ENCODE results near the gene PHLDB1.

DNA sequence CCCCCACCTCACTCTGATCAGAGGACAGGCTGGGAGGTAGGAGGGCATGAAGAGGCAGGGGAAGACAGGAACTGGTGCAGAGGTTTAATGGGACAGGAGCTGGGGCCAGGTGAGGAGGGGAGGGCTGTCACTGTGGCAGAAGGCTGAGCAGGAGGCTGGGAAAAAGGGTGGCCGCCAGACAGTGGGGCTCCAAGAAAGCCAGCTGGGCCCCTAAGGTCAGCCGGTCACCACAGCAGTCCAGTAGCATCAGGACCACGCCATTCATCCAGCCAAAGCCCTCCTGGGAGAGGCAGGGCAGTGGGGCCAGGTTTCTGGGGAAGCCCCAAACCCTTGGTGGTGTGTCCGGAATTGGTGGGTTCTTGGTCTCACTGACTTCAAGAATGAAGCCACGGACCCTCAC, 80.5 kb downstream of the PHLDB1 start:
- no peak for TF ChIP-seq RAD21 (IDR thresholded peaks at IDR 0.05; ENCODE audit: low read length)
- TF ChIP-seq, protein P1, sequence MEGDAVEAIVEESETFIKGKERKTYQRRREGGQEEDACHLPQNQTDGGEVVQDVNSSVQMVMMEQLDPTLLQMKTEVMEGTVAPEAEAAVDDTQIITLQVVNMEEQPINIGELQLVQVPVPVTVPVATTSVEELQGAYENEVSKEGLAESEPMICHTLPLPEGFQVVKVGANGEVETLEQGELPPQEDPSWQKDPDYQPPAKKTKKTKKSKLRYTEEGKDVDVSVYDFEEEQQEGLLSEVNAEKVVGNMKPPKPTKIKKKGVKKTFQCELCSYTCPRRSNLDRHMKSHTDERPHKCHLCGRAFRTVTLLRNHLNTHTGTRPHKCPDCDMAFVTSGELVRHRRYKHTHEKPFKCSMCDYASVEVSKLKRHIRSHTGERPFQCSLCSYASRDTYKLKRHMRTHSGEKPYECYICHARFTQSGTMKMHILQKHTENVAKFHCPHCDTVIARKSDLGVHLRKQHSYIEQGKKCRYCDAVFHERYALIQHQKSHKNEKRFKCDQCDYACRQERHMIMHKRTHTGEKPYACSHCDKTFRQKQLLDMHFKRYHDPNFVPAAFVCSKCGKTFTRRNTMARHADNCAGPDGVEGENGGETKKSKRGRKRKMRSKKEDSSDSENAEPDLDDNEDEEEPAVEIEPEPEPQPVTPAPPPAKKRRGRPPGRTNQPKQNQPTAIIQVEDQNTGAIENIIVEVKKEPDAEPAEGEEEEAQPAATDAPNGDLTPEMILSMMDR (IDR thresholded peaks at IDR 0.05), result no peak
- no peak for TF ChIP-seq TAF1 (IDR thresholded peaks at IDR 0.05; ENCODE audit: borderline replicate concordance, low read depth, low read length)
- TF ChIP-seq RCOR1 (IDR thresholded peaks at IDR 0.05; ENCODE audit: low read length), result no peak
- TF ChIP-seq GABPA (IDR thresholded peaks at IDR 0.05; ENCODE audit: low read depth), result no peak
- TF ChIP-seq RFX5 (IDR thresholded peaks at IDR 0.05; ENCODE audit: low read length), result no peak
- TF ChIP-seq POLR2AphosphoS5 (IDR thresholded peaks at IDR 0.05; ENCODE audit: low read depth, low read length), result no peak
- no peak for TF ChIP-seq EP300 (IDR thresholded peaks at IDR 0.05; ENCODE audit: borderline replicate concordance in 1 of 2, low read depth in 1 of 2, low read length in 1 of 2)
- TF ChIP-seq TCF12 (IDR thresholded peaks at IDR 0.05), result no peak
- TF ChIP-seq FOSL2 (IDR thresholded peaks at IDR 0.05; ENCODE audit: borderline replicate concordance, low read depth), result no peak
- no peak for TF ChIP-seq NFIC (IDR thresholded peaks at IDR 0.05; ENCODE audit: borderline replicate concordance)

Measured in SK-N-SH (cell line).